ENCODE measurements around the gene PHIP.
"Not testable (repeated sequence)": the region's sequence is repeated elsewhere in the genome, so short reads cannot be mapped to it uniquely, and the experiment has no call there.

The PHIP gene

GRCh38 chr6:79078075-79078969, at the start of gene PHIP:
TSS of gene PHIP (minus strand) at chr6:79078254. CDS start at chr6:79078068, 186 bp downstream.
- peak; percentile 85 for DNase-seq (ENCODE audit: low read depth)

DNA sequence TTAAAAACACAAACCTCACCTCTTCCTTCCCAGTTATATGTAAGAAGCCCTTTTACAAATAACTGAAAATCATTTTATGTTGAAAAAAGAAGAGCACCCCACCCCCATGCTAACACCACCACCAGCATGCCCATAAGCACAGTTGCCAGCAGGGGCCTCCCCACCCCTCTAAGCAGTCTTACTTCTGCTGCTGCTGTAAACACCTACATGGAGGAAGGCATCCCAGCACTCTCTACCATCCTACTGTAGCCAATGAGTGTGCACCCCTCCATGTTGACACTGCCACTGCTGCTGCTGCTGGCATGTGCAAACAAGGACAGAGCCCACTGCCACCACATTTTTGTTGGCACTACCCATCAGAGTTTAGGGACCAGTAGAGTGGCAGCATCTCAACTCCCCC, 49.6 kb upstream of the PHIP start:
- no peak for DNase-seq (ENCODE audit: low read depth)

- no peak for DNase-seq (ENCODE audit: low read depth)
Measured at GRCh38 chr6:79119217-79119616, 41.2 kb upstream of the PHIP start.

DNA sequence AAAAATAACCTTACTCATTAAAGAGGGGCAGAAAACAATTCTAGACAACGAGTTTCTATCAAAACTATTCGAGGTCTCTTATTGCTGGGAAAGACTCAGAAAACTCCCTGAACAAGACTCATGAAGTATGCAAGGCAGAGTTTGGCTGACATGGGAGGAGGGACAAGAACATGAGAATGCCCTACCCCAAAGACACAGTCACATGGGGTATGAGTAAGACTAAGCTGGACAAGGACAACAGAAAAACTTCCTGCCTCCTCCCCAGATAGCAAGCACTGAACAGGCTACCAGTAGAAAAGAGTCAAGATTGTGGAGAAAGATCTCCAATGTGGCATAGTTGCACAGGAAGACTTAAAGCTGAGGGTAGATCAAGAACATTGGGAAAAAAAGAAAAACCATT, 39.7 kb upstream of the PHIP start:
- DNase-seq (ENCODE audit: low read depth): no peak

GRCh38 chr6:79115553-79116182, 37.6 kb upstream of the PHIP start:
- no peak for DNase-seq (ENCODE audit: low read depth)

DNA sequence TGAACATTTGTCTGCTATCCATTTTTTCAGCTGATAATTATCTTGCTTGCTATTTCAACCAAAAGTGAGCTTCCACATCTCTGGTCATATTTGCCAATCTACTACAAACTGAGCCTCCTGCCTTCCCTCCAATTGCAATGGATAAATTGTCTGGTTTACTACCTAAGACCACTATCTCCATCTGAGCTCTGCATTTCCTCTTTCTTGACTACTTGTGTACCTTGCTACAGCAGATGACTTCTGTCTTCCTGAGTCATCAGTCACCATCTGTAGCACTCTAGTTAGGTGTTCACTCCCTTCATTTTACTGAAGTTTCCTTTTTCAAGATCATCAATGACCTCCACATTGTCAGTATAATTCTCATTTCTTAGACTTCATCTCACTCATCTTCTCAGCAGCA, 33.5 kb upstream of the PHIP start:
- no peak for DNase-seq (ENCODE audit: low read depth)

- no peak for DNase-seq (ENCODE audit: low read depth)
Measured at GRCh38 chr6:79101164-79101563, 23.1 kb upstream of the PHIP start.

- no peak for DNase-seq (ENCODE audit: low read depth)
Measured at GRCh38 chr6:79100304-79100703, 22.2 kb upstream of the PHIP start.

DNA sequence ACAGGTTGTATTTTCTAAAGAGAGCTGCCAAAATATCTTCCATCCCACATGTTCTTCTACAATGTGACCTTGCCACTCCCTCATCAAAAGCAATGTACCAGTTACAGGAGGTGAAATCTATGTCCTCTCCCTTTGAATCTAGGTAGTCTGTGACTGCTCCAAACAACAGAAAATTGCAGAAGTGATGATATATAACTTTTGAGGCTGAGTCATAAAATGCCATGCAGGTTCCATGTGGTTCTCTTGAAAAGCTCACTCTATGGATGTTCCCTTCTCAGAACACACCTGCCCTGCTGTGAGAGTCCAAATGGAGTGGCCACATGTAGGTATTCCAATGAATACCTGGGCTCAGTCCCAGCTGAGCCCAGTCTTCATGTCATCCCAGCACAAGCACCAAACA, 16.9 kb upstream of the PHIP start:
- DNase-seq (ENCODE audit: low read depth): no peak

DNA sequence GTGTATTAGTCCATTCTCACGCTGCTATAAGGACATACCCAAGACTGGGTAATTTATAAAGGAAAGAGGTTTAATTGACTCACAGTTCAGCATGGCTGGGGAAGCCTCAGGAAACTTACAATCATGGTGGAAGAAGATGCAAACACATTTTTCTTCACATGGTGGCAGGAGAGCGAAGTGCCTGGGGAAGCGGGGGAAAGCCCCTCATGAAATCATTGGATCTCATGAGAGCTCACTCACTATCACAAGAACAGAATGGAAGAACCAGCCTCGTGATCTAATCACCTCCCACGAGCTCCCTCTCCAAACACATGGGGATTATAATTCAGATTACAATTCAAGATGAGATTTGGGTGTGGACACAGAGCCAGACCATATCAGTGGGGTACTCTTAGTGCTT, 13.7 kb upstream of the PHIP start:
- DNase-seq (ENCODE audit: low read depth): not testable (repeated sequence)

DNA sequence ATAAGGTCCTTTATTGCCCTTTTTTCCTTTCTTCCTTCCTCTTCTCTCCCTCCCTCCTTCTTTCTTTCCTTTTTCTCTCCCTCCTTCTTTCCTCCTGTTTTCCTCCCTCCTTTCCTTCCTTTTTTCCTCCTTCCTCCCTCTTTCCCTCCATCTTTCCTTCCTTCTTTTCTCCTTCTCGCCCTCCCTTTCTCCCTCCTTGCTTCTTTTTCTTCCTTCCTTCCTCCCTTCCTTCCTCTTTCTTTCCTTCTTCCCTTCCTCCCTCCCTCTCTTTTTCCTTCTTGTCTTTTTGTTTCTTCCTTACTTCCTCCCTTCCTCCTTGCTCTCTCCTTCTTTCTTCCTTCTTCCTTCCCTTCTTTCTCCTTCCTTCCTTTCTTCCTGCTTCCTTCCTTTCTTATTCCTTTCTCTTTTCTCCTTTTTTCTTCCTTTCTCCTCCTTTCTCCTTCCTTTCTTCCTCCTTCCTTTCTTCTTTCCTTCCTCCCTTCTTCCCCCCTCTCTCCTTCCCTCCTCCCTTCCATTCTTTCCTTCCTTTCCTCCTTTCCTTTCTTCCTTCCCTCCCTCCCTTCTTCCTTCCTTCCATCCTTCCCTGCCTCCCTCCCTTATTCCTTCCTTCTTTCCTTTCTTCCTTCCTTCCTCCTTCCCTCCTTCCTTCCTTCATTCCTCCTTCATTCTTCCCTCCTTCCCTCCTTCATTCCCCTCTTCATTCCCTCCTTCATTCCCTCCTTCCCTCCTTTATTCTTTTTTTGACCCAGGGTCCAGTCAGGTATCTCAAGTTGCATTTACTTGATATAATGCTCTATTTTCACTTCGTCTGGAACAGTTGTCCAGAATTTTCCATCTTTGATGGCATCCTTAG, 11.7 kb upstream of the PHIP start:
- no peak for DNase-seq (ENCODE audit: low read depth)

DNA sequence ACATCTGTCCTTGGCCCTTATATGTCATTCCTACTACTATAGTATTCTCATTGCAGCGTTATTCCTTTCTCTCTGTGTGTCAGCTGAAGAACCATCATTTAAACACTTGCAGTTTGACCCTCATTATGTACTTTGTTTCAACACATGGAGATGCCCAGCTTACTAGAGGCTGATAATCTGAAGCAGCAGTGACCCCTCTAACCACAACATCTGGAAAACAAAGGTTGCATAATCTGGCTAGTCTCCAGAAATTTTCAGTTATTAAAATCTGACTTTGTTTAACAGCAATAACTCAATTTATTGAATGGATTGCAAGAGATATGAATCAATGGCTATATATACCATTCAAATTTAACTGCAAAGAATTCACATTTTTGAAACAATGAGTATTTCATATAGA, 6.6 kb upstream of the PHIP start:
- no peak for DNase-seq (ENCODE audit: low read depth)

DNA sequence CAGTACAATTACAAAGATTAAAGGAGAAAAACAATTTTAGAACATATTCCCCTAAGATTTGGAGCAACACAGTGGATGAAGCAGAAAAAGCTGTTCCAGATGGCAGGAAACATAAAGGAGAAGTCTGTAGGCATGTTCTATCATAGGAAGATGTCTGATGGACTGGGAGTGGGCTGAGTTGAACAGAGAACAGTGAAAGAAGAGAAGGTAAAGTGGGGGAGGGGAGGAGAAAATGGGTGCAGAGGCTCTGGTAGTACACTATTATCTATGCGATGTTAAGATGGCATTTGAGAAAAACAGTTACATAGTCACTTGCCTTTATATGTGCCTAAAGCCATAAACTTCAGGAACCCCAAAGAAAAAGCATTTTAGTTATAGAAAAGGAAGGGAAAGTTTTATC, 4.2 kb upstream of the PHIP start:
- DNase-seq (ENCODE audit: low read depth): no peak

- no peak for DNase-seq (ENCODE audit: low read depth)
Measured at GRCh38 chr6:79081663-79082062, 3.6 kb upstream of the PHIP start.

DNA sequence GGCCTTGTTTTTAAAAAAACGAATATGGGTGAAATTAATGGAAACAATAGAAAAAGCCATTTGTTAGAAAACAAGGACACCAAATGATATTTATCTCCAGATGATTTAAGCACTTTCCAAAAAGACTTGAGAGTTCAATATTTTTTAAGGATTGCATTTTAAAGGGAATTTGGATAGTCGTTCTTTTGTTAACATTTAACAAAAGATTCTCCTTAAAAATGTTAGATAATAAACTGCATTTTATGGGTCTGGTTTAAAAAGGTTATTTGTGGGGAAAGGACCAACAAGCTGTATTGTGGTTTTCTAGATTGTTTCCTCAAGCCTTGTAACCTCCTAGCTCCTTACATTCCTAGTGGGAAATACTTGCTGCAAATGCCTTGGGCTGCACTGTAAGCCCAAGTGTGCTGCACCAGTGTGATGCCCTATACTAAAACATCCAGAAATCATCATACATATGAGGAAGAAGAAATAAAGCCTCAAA, 1.5 kb upstream of the PHIP start:
- no peak for DNase-seq (ENCODE audit: low read depth)

DNA sequence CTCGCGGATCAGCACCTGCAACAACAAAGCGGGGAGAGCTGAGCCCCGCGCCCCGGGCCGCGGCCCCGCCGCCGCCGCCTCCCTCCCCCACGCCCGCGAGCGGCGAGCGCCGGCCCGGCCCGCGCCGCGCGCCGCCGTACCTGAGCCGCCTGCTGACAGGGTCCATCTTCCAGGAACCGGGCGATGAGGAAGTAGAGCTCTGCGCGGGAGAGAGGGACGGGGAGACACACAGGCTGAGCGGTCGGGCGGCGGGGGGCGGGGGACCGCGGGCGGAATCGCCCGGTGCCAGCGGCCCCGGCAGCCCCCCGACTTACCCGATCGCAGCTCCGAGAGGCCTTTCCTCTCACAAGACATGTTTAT, 359 bp downstream of the PHIP start:
- no peak for DNase-seq (ENCODE audit: low read depth)

GRCh38 chr6:79076782-79077641, 1.0 kb downstream of the PHIP start:
- peak; percentile 81 for DNase-seq (ENCODE audit: low read depth)

GRCh38 chr6:79076160-79076559, 1.9 kb downstream of the PHIP start:
- no peak for DNase-seq (ENCODE audit: low read depth)

DNA sequence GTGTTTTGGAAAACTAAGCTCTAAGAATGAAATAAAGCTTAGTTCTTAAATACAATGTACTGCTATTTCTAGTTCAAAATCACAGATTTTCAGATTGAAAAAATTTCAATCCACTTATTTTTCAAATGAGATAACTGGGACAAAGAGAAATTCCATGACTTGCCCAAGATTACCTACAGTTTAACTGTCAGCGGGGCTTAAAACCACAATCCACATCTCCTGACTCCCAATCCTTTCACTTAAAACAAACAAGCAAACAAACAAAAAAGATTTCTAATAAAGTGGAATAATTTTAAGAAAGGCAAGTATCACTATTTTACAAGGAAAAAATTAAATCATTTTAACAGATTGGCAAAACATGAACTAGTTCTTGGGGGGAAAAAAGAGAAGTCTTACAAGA, 4.2 kb downstream of the PHIP start:
- DNase-seq (ENCODE audit: low read depth): no peak

- DNase-seq (ENCODE audit: low read depth): no peak
Measured at GRCh38 chr6:79072640-79073181, 5.3 kb downstream of the PHIP start.

- no peak for DNase-seq (ENCODE audit: low read depth)
Measured at GRCh38 chr6:79071547-79071946, 6.5 kb downstream of the PHIP start.

All from activated T-cell treated with anti-CD3 and anti-CD28 coated beads for 1 hour (primary cell).